B cell (primary cell): ENCODE results near the gene FUS. TPM values are rescaled to one million over a fixed set of nuclear protein-coding genes. Genes with fewer than 3 reads are reported as not detected.

Experiments used
- ATAC-seq: fragments of 200-7000 bp; cut with Tn5 transposase; one replicate; pipeline ENCODE4 v1.10.0; 2021; ENCODE audit warnings: low read depth, mild to moderate bottlenecking, moderate number of reproducible peaks, moderate library complexity
- CTCF ChIA-PET: fragments of 350-600 bp; sonication (Branson Sonifier 250); formaldehyde crosslinking; loops from one replicate; lab custom pipeline; 2021; ENCODE audit warnings: antibody characterized with exemption, inconsistent platforms; lab: Charles Lee
- POLR2A ChIA-PET: fragments of 350-600 bp; sonication (Branson Sonifier 250); formaldehyde crosslinking; loops from one replicate; lab custom pipeline; 2021; ENCODE audit warnings: antibody characterized with exemption; lab: Charles Lee
- DNase-seq: peaks from one replicate; pipeline ENCODE4 v3.0.0; 2013
- H2AFZ ChIP-seq: 2 replicates; pipeline ENCODE4 v1.6.1; 2012; ENCODE audit warnings: mild to moderate bottlenecking, low read depth, low read length; ENCODE audit not compliant: insufficient read depth, poor library complexity, severe bottlenecking
- H3K27ac ChIP-seq, 2 donors: 1 replicate in 1 of 2; 2 replicates in 1 of 2; pipeline ENCODE4 v1.5.1; 2012 to 2013; ENCODE audit warnings: low read length in 2 of 2, mild to moderate bottlenecking in 2 of 2, moderate library complexity in 1 of 2
- H3K27me3 ChIP-seq, 4 experiments: fragments of 200-600 bp in 1 of 4; sonication (generic) in 1 of 4; replicated peaks in 1 of 4; 1 replicate in 2 of 4; 2 replicates in 2 of 4; pipeline versions ENCODE4 v1.6.1 to v1.7.0; 2013 to 2016; ENCODE audit warnings: low read length in 3 of 4, mild to moderate bottlenecking in 2 of 4, mixed read lengths in 1 of 4, moderate library complexity in 1 of 4; ENCODE audit not compliant: insufficient read depth in 4 of 4, control insufficient read depth in 3 of 4; ENCODE audit errors: control extremely low read depth in 1 of 4
- H3K36me3 ChIP-seq, 2 experiments: replicated peaks in 1 of 2; 1 replicate in 1 of 2; 2 replicates in 1 of 2; pipeline versions ENCODE4 v1.6.1 to v1.7.1; 2013; ENCODE audit warnings: low read length in 1 of 2; ENCODE audit not compliant: insufficient read depth in 2 of 2, control insufficient read depth in 1 of 2; ENCODE audit errors: control extremely low read depth in 1 of 2, extremely low read depth in 1 of 2
- H3K4me1 ChIP-seq, 2 donors: fragments of 200-600 bp in 1 of 2; sonication (generic) in 1 of 2; 1 replicate in 1 of 2; 2 replicates in 1 of 2; pipeline versions ENCODE4 v1.5.1 to v1.6.1; 2013 to 2017; ENCODE audit warnings: low read length in 2 of 2; ENCODE audit not compliant: control insufficient read depth in 2 of 2, insufficient read depth in 2 of 2
- H3K4me2 ChIP-seq: replicated peaks from 2 replicates; pipeline ENCODE3; 2012; ENCODE audit warnings: mild to moderate bottlenecking, low read depth, low read length; ENCODE audit not compliant: poor library complexity, severe bottlenecking
- H3K4me3 ChIP-seq, 5 experiments: fragments of 200-600 bp in 1 of 5; sonication (generic) in 1 of 5; 1 replicate in 3 of 5; 2 replicates in 2 of 5; pipeline versions ENCODE4 v1.5.1 to v1.7.0; 2011 to 2016; ENCODE audit warnings: low read length in 4 of 5, mild to moderate bottlenecking in 4 of 5, low read depth in 2 of 5, control low read depth in 1 of 5, moderate library complexity in 1 of 5; ENCODE audit not compliant: insufficient read depth in 1 of 5; ENCODE audit errors: control extremely low read depth in 1 of 5, extremely low read depth in 1 of 5
- H3K79me2 ChIP-seq: fragments of 200-600 bp; sonication (generic); one replicate; pipeline ENCODE4 v1.6.0; 2016; ENCODE audit warnings: low read length; ENCODE audit not compliant: control insufficient read depth, insufficient read depth
- H3K9ac ChIP-seq: fragments of 200-600 bp; sonication (generic); 2 replicates; pipeline ENCODE4 v1.6.1; 2017; ENCODE audit warnings: mild to moderate bottlenecking, low read length, moderate library complexity
- H3K9me3 ChIP-seq, 3 donors: one replicate each; pipeline versions ENCODE4 v1.6.1 to v1.7.1; 2013; ENCODE audit warnings: low read length in 2 of 3; ENCODE audit not compliant: control insufficient read depth in 2 of 3, insufficient read depth in 1 of 3; ENCODE audit errors: control extremely low read depth in 1 of 3
- H4K20me1 ChIP-seq: 2 replicates; pipeline ENCODE4 v1.6.0; 2012; ENCODE audit warnings: mild to moderate bottlenecking, low read length; ENCODE audit not compliant: insufficient read depth, control insufficient read depth, poor library complexity, severe bottlenecking
- H3K27ac Mint-ChIP-seq: one replicate; pipeline ENCODE4 v1.8.0; 2021; ENCODE audit warnings: mixed read lengths
- H3K27me3 Mint-ChIP-seq: one replicate; pipeline ENCODE4 v1.8.0; 2021; ENCODE audit warnings: mixed read lengths
- H3K4me1 Mint-ChIP-seq: one replicate; pipeline ENCODE4 v1.8.0; 2021; ENCODE audit warnings: mixed read lengths
- H3K4me3 Mint-ChIP-seq: one replicate; pipeline ENCODE4 v1.8.0; 2021; ENCODE audit warnings: mixed read lengths
- H3K9me3 Mint-ChIP-seq: one replicate; pipeline ENCODE4 v1.8.0; 2022; ENCODE audit warnings: mixed read lengths; ENCODE audit not compliant: insufficient read depth
- CTCF ChIP-seq: fragments of 200-600 bp; IDR thresholded peaks from one replicate; pipeline ENCODE4 v1.8.0; 2022; ENCODE audit warnings: antibody characterized with exemption, mild to moderate bottlenecking
- EZH2 ChIP-seq: IDR thresholded peaks from 2 replicates; pipeline ENCODE4 v1.6.1; 2012; ENCODE audit warnings: borderline replicate concordance, low read depth, mild to moderate bottlenecking, moderate library complexity, low read length; ENCODE audit not compliant: insufficient read depth, poor library complexity, severe bottlenecking
- WGBS: methylation state at CpG from one replicate; pipeline ENCODE4 v1.1.5; 2013; ENCODE audit warnings: missing lambda C conversion rate; ENCODE audit not compliant: insufficient coverage; 5-methylcytosine and 5-hydroxymethylcytosine counted together
- intact Hi-C: fragments of 100-400 bp; cut with micrococcal nuclease; formaldehyde crosslinking; loops from one replicate; pipeline ENCODE4 v1.10.0; 2022
- polyA plus RNA-seq: library from polyadenylated mRNA; depleted of rRNA; stranded (reverse); fragments of >200 nt; gene quantifications from 2 replicates; pipeline ENCODE4 v1.2.3, GENCODE V29; 2012
- total RNA-seq, 2 donors: library from RNA; stranded (reverse); fragments of 120-200 nt in 1 of 2; gene quantifications; 1 replicate in 1 of 2; 2 replicates in 1 of 2; pipeline versions ENCODE4 v1.2.3 to v1.2.4, GENCODE V29; 2013 to 2022

Gene FUS
- total and polyA plus RNA-seq, 2 donors (not counting 1 experiment from before 2014, with no cell fraction given): 181 to 597 TPM

GRCh38 chr16:31182391-31182790, 2.5 kb downstream of the FUS start:
- H3K4me2 ChIP-seq: peak overlapping the region; percentile 87
- peaks cover 34 to 50% of the 10 kb centered on the region in 2 donors for H3K4me1 ChIP-seq
- CTCF ChIA-PET: interaction anchor here (1.2 to 2.5 kb wide), 3 partner anchors 20 to 151 kb away, joined by 6 to 12 read pairs (median 8); partner anchors contain the start of gene PYCARD
- H3K27ac ChIP-seq: no peak overlapping the region
- peak; percentile 20 for DNase-seq
- peaks cover 73% of the 10 kb centered on the region for H3K79me2 ChIP-seq
- peak overlapping the region; percentile 99 for H3K4me3 Mint-ChIP-seq
- no peak for ATAC-seq
- H3K4me3 ChIP-seq: peak overlapping the region in 3 of 5 experiments; percentile 4 to 98 (median 91)
- no peak overlapping the region for H2AFZ ChIP-seq
- intact Hi-C loops: loop anchor here (10.0 kb wide), 2 partner anchors 78 to 692 kb away; partner anchors contain the start of genes BCKDK and ZNF267
- H3K27me3 Mint-ChIP-seq: no peaks in the 10 kb centered on the region
- H3K4me1 Mint-ChIP-seq: peaks cover 70% of the 10 kb centered on the region
- H3K9ac ChIP-seq: peak overlapping the region; percentile 96
- TF ChIP-seq CTCF (no peak), EZH2 (no peak)
- H3K36me3 ChIP-seq: peaks cover 13 to 51% of the 10 kb centered on the region in 2 experiments
- H3K27ac Mint-ChIP-seq: peak overlapping the region; percentile 73
- no peaks in the 10 kb centered on the region for H3K27me3 ChIP-seq
- WGBS: 55% methylated on average over 6 of the region's 7 CpGs
- no peaks in the 10 kb centered on the region for H3K9me3 Mint-ChIP-seq
- peaks cover 69% of the 10 kb centered on the region for H4K20me1 ChIP-seq
- POLR2A ChIA-PET: interaction anchor here (0.6 to 0.9 kb wide), 2 partner anchors 14 to 532 kb away, joined by 4 to 9 read pairs; no protein-coding TSS in a partner anchor
- no peaks in the 10 kb centered on the region for H3K9me3 ChIP-seq
